H1 (cell line): ENCODE results near the gene ARHGAP35. TPM values are rescaled to one million over a fixed set of nuclear protein-coding genes. Genes with fewer than 3 reads are reported as not detected.
A peak's percentile ranks its signal among the peaks of the same experiment; 100 is the strongest.

ENCODE experiments used
- CTCF ChIA-PET: fragments of 300-600 bp; sonication (Branson Sonifier 250); formaldehyde crosslinking; loops from one replicate; lab custom pipeline; 2021; ENCODE audit not compliant: partially characterized antibody; lab: Charles Lee
- POLR2A ChIA-PET: fragments of 300-600 bp; sonication (Branson Sonifier 250); formaldehyde crosslinking; loops from one replicate; lab custom pipeline; 2021; ENCODE audit warnings: inconsistent platforms; ENCODE audit not compliant: partially characterized antibody; lab: Charles Lee
- DNase-seq, 2 experiments: peaks; one replicate each; pipeline versions ENCODE4 v3.0.0 to v3.0.0-alpha.2; 2010 to 2022; ENCODE audit warnings: low spot score in 2 of 2, low read depth in 1 of 2, mixed read lengths in 1 of 2
- FAIRE-seq: peaks from 2 replicates; lab custom pipeline; 2011; peaks lifted over from hg19 to GRCh38; lab: Jason Lieb, UNC
- H2AFZ ChIP-seq: 2 replicates; pipeline ENCODE4 v1.8.1; 2012; ENCODE audit warnings: low read length, inconsistent platforms
- H2AK5ac ChIP-seq: 2 replicates; pipeline ENCODE4 v1.6.1; 2013; ENCODE audit warnings: low read depth, low read length
- H2BK120ac ChIP-seq: replicated peaks from 2 replicates; pipeline ENCODE3; 2013; ENCODE audit warnings: low read depth, low read length, inconsistent platforms
- H2BK12ac ChIP-seq: 2 replicates; pipeline ENCODE4 v1.6.1; 2013; ENCODE audit warnings: low read depth, low read length
- H2BK15ac ChIP-seq: 2 replicates; pipeline ENCODE4 v1.6.1; 2013; ENCODE audit warnings: low read length
- H2BK20ac ChIP-seq: 2 replicates; pipeline ENCODE4 v1.6.1; 2013; ENCODE audit warnings: low read length
- H2BK5ac ChIP-seq: 2 replicates; pipeline ENCODE4 v1.6.1; 2013; ENCODE audit warnings: low read depth, low read length
- H3K14ac ChIP-seq: 2 replicates; pipeline ENCODE4 v1.6.1; 2013; ENCODE audit warnings: inconsistent platforms; ENCODE audit not compliant: insufficient read length
- H3K18ac ChIP-seq: 2 replicates; pipeline ENCODE4 v1.6.1; 2013; ENCODE audit warnings: low read length; ENCODE audit errors: extremely low read depth
- H3K23ac ChIP-seq: 2 replicates; pipeline ENCODE4 v1.6.1; 2013; ENCODE audit warnings: inconsistent platforms; ENCODE audit not compliant: insufficient read length
- H3K23me2 ChIP-seq: 2 replicates; pipeline ENCODE4 v1.6.1; 2013; ENCODE audit warnings: low read depth, low read length
- H3K27ac ChIP-seq: 2 replicates; pipeline ENCODE4 v1.6.1; 2011; ENCODE audit warnings: low read depth, low read length, inconsistent platforms
- H3K27me3 ChIP-seq, 4 experiments: replicated peaks in 1 of 4; 1 replicate in 1 of 4; 2 replicates in 3 of 4; pipeline versions ENCODE4 v1.6.1 to v1.8.1; 2011 to 2013; ENCODE audit warnings: low read length in 3 of 4, mild to moderate bottlenecking in 3 of 4, inconsistent platforms in 2 of 4, mixed read lengths in 2 of 4, moderate library complexity in 1 of 4; ENCODE audit not compliant: control insufficient read depth in 3 of 4, insufficient read depth in 3 of 4; ENCODE audit errors: extremely low read depth in 1 of 4
- H3K36me3 ChIP-seq, 4 experiments: 2 replicates each; pipeline versions ENCODE4 v1.6.1 to v1.8.1; 2011 to 2013; ENCODE audit warnings: mild to moderate bottlenecking in 4 of 4, low read length in 3 of 4, moderate library complexity in 2 of 4, control low read depth in 1 of 4, inconsistent platforms in 1 of 4; ENCODE audit not compliant: insufficient read depth in 4 of 4, control insufficient read depth in 2 of 4
- H3K4ac ChIP-seq: replicated peaks from 2 replicates; pipeline ENCODE3; 2013; ENCODE audit warnings: low read length, low read depth, mixed read lengths, inconsistent platforms; ENCODE audit not compliant: insufficient read length
- H3K4me1 ChIP-seq, 4 experiments: replicated peaks in 1 of 4; 1 replicate in 1 of 4; 2 replicates in 3 of 4; pipeline versions ENCODE4 v1.6.1 to v1.8.1; 2011 to 2013; ENCODE audit warnings: low read length in 3 of 4, inconsistent platforms in 2 of 4, mixed read lengths in 1 of 4; ENCODE audit not compliant: insufficient read depth in 4 of 4, control insufficient read depth in 3 of 4
- H3K4me2 ChIP-seq, 2 experiments: 2 replicates each; pipeline versions ENCODE4 v1.6.1 to v1.8.1; 2011 to 2013; ENCODE audit warnings: low read depth in 2 of 2, low read length in 2 of 2, control low read depth in 1 of 2, inconsistent platforms in 1 of 2, mild to moderate bottlenecking in 1 of 2; ENCODE audit not compliant: insufficient read depth in 1 of 2
- H3K4me3 ChIP-seq, 4 experiments: fragments of 200-600, 300-600 bp in 1 of 4; sonication (generic), shearing (Covaris generic), sonication (Bioruptor Twin) in 1 of 4; 2 replicates each; pipeline versions ENCODE4 v1.5.1 to v1.8.1; 2011 to 2016; ENCODE audit warnings: low read length in 4 of 4, low read depth in 3 of 4, control low read depth in 2 of 4, inconsistent platforms in 2 of 4, mild to moderate bottlenecking in 2 of 4, mixed read lengths in 1 of 4, moderate library complexity in 1 of 4; ENCODE audit not compliant: insufficient read depth in 2 of 4; ENCODE audit errors: extremely low read depth in 1 of 4
- H3K56ac ChIP-seq: replicated peaks from 2 replicates; pipeline ENCODE3; 2013; ENCODE audit warnings: low read depth, mild to moderate bottlenecking, mixed read lengths, low read length, inconsistent platforms; ENCODE audit not compliant: insufficient read length
- H3K79me1 ChIP-seq: 2 replicates; pipeline ENCODE4 v1.6.1; 2013; ENCODE audit warnings: low read depth, low read length, control low read depth
- H3K79me2 ChIP-seq, 2 experiments: 2 replicates each; pipeline versions ENCODE4 v1.6.1 to v1.8.1; 2012 to 2013; ENCODE audit warnings: low read length in 2 of 2, mild to moderate bottlenecking in 2 of 2, inconsistent platforms in 1 of 2; ENCODE audit not compliant: insufficient read depth in 2 of 2, control insufficient read depth in 1 of 2
- H3K9ac ChIP-seq, 4 experiments: replicated peaks in 1 of 4; 1 replicate in 1 of 4; 2 replicates in 3 of 4; pipeline versions ENCODE4 v1.6.1 to v1.8.1; 2011 to 2013; ENCODE audit warnings: low read depth in 3 of 4, low read length in 3 of 4, control low read depth in 2 of 4, mild to moderate bottlenecking in 2 of 4, moderate library complexity in 2 of 4, inconsistent platforms in 1 of 4; ENCODE audit errors: extremely low read depth in 1 of 4
- H3K9me3 ChIP-seq, 2 experiments: 2 replicates each; pipeline versions ENCODE4 v1.6.1 to v1.8.1; 2012 to 2013; ENCODE audit warnings: mild to moderate bottlenecking in 2 of 2, moderate library complexity in 2 of 2, control low read depth in 1 of 2, inconsistent platforms in 1 of 2, low read depth in 1 of 2, low read length in 1 of 2, mixed read lengths in 1 of 2; ENCODE audit not compliant: insufficient read depth in 2 of 2
- H4K20me1 ChIP-seq, 2 experiments: replicated peaks in 1 of 2; 2 replicates each; pipeline versions ENCODE3 to v1.8.1; 2011 to 2013; ENCODE audit warnings: inconsistent platforms in 2 of 2, low read length in 2 of 2, mild to moderate bottlenecking in 1 of 2; ENCODE audit not compliant: insufficient read depth in 2 of 2, control insufficient read depth in 1 of 2
- H4K5ac ChIP-seq: 2 replicates; pipeline ENCODE4 v1.6.1; 2013; ENCODE audit warnings: low read length, low read depth, mixed read lengths, inconsistent platforms; ENCODE audit not compliant: insufficient read length
- H4K8ac ChIP-seq: 2 replicates; pipeline ENCODE4 v1.8.0; 2013; ENCODE audit warnings: mild to moderate bottlenecking, moderate library complexity, low read length, inconsistent platforms; ENCODE audit not compliant: insufficient read depth; ENCODE audit errors: extremely low read depth
- H4K91ac ChIP-seq: replicated peaks from 2 replicates; pipeline ENCODE3; 2013; ENCODE audit warnings: low read length, mixed read lengths, inconsistent platforms; ENCODE audit not compliant: insufficient read length
- ASH2L ChIP-seq: fragments of 200-600, 300-600 bp; sonication (generic); IDR thresholded peaks from one replicate; pipeline ENCODE4 v1.7.1; 2017; ENCODE audit warnings: low read length
- HDAC2 ChIP-seq, 2 experiments: fragments of 300-600 bp in 1 of 2; sonication (generic) in 1 of 2; IDR thresholded peaks; 2 replicates each; pipeline ENCODE4 v1.6.1; 2011 to 2012; ENCODE audit warnings: low read depth in 2 of 2, low read length in 2 of 2, mild to moderate bottlenecking in 2 of 2, moderate library complexity in 2 of 2, borderline replicate concordance in 1 of 2, inconsistent platforms in 1 of 2
- RNF2 ChIP-seq: fragments of 200-900, 300-1000 bp; sonication (generic); IDR thresholded peaks from 2 replicates; pipeline ENCODE4 v1.7.1; 2016; ENCODE audit warnings: borderline replicate concordance, low read depth, mild to moderate bottlenecking, antibody characterized with exemption, low read length; ENCODE audit not compliant: poor library complexity, severe bottlenecking; ENCODE audit errors: missing control alignments
- SP1 ChIP-seq: IDR thresholded peaks from 2 replicates; pipeline ENCODE4 v1.6.1; 2011; ENCODE audit warnings: low read depth, low read length
- WGBS, 2 experiments: shearing (Covaris generic) in 1 of 2; methylation state at CpG; one replicate each; pipeline versions ENCODE4 v1.1.6 to v1.1.7; 2013 to 2015; ENCODE audit warnings: low lambda C conversion rate in 2 of 2, mixed read lengths in 2 of 2, inconsistent platforms in 1 of 2, low coverage in 1 of 2, missing lambda C conversion rate in 1 of 2; ENCODE audit not compliant: insufficient replicate concordance in 2 of 2, insufficient coverage in 1 of 2, insufficient read length in 1 of 2; ENCODE audit errors: extremely low coverage in 1 of 2, missing lambda C conversion rate in 1 of 2; 5-methylcytosine and 5-hydroxymethylcytosine counted together
- polyA plus RNA-seq, 7 experiments: library from polyadenylated mRNA; depleted of rRNA in 3 of 7; stranded (reverse) in 5 of 7; unstranded in 2 of 7; fragments of >200 nt in 5 of 7; fragments of 200-250 nt in 2 of 7; gene quantifications; 1 replicate in 5 of 7; 2 replicates in 1 of 7; 4 replicates in 1 of 7; pipeline versions ENCODE4 v1.2.1 to v1.2.3, GENCODE V29; 2011 to 2013; ENCODE audit warnings: missing spikeins in 2 of 7, mixed read lengths in 2 of 7
- total RNA-seq: library from RNA; stranded (reverse); fragmentation: NEBNext Ultra II Directional; extraction: Animal tissue kit (Norgen Biotek cat#: 25700); gene quantifications from 2 replicates; pipeline ENCODE4 v1.2.1, GENCODE V29; 2021
- TF ChIP-seq, protein P1 (sequence below): IDR thresholded peaks from 2 replicates; pipeline ENCODE4 v1.6.1; 2011; ENCODE audit warnings: low read depth, mild to moderate bottlenecking, low read length; ENCODE audit not compliant: insufficient read depth
- TF ChIP-seq, protein P2 (sequence below): IDR thresholded peaks from 2 replicates; pipeline ENCODE4 v1.6.1; 2012; ENCODE audit warnings: inconsistent platforms
- TF ChIP-seq, protein P3 (sequence below): IDR thresholded peaks from 2 replicates; pipeline ENCODE4 v1.6.1; 2012; ENCODE audit warnings: inconsistent platforms

ARHGAP35 gene
- total and polyA plus RNA-seq, 2 of the 8 experiments (the other 6 are each of a cell fraction or from before 2014, with no cell fraction given) = 29.7 to 64.5 TPM

DNA sequence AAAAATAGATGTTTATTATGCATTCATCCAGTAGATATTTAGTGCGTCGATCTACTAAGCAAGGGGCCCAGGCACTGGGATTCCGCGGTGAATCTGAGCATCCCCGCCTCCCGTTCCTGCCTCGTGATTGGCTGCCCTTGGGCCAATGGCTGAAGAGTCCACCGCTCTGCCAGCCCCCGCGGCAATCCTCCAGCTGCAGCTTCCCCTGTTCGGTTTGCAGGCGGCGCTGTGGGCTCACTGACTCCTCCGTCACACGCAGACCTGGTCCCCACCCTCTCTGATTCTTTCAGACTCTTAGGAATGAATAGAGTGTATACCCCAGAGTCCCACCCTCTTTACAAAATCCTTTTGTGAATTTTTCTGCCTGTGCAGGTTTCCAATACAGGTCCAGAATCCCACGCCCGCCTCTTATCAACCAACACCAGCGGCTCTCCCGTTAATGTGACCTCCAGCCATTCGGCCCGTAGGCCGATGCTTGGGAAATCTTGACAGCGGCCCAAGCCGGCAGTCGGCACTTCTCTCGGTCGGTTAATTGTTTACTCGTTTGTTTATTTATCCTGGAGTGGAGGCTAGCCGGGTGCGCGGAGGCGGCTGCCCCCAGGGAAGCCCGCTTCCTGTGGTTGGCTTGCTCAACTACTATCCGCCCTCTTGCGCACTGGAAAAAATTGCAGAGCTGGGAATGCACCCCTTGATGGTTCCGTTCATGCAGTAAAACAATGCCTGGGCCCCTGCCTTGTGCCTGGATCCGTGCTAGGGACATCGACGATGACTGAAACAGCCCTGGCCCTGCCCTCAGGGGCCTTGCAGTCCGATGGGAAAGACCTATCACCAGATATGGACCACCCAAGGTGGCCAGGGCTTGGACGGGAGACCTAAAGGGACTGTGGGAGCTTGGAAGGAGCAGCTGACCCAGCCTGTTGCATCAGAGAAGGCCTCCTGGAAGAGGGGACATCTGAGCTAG lies 4.5 kb upstream of the ARHGAP35 start:
- Histone ChIP-seq H4K91ac (peak overlapping the region; percentile 7), H2AFZ (no peak overlapping the region), H3K56ac (no peak overlapping the region), H3K18ac (peak overlapping the region; percentile 78; the same call in 1 of the 2 replicates), H4K5ac (peak overlapping the region; percentile 40), H4K20me1 (no peaks in the 10 kb centered on the region), H2BK5ac (peak overlapping the region; percentile 77; the same call in 1 of the 2 replicates), H3K9me3 (no peaks in the 10 kb centered on the region), H3K79me1 (no peaks in the 10 kb centered on the region), H2BK15ac (peak overlapping the region; percentile 61), H3K4me1 (peaks cover 0 to 4% (median 2%) of the 10 kb centered on the region in 4 experiments; a peak in 2 of 7 replicates), H3K27me3 (peaks cover 0 to 4% (median 2%) of the 10 kb centered on the region in 4 experiments; a peak in 2 of 7 replicates), H3K79me2 (peaks cover under 1 to 4% of the 10 kb centered on the region in 2 experiments; a peak in 3 of 4 replicates), H4K8ac (peak overlapping the region; percentile 93), H3K9ac (no peak overlapping the region), H3K23me2 (peaks cover 6% of the 10 kb centered on the region), H3K4me2 (peak overlapping the region; percentile 0 to 41; a peak in 3 of 4 replicates), H2BK120ac (peak overlapping the region; percentile 69), H3K23ac (no peak overlapping the region), H3K27ac (peak overlapping the region; percentile 34; the same call in 1 of the 2 replicates), H3K36me3 (no peaks in the 10 kb centered on the region), H3K14ac (no peak overlapping the region), H3K4ac (peak overlapping the region; percentile 89), H2BK12ac (peak overlapping the region; percentile 93), H2BK20ac (0 out of 2 replicates have a peak overlapping the region, but pooled peaks have one; percentile 80), H2AK5ac (no peak overlapping the region; the same call in 1 of the 2 replicates), H3K4me3 (peak overlapping the region in 3 of 4 experiments; percentile 3 to 37 (median 27); a peak in 3 of 8 replicates)
- WGBS, 2 experiments = 43% methylated on average over 41 of the region's 41 CpGs; no CpG with 5 or more reads in 1 of the 2 experiments
- peak; percentile 72 to 91 for DNase-seq
- ChIA-PET CTCF (interaction anchor here (0.5 to 2.6 kb wide), 14 partner anchors 10 to 163 kb away, joined by 3 to 17 read pairs (median 4); no protein-coding TSS in a partner anchor), POLR2A (interaction anchor here (0.6 to 1.4 kb wide), 7 partner anchors 10 to 257 kb away, joined by 3 to 5 read pairs (median 3); partner anchors contain the start of genes SLC1A5 and ZC3H4)
- FAIRE-seq = peak; percentile 77
- TF ChIP-seq, protein P1, sequence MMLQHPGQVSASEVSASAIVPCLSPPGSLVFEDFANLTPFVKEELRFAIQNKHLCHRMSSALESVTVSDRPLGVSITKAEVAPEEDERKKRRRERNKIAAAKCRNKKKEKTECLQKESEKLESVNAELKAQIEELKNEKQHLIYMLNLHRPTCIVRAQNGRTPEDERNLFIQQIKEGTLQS = no peak
- no peak for TF ChIP-seq RNF2
- TF ChIP-seq SP1 = 0 out of 2 replicates have a peak, but pooled peaks have one; percentile 67
- TF ChIP-seq, protein P2, sequence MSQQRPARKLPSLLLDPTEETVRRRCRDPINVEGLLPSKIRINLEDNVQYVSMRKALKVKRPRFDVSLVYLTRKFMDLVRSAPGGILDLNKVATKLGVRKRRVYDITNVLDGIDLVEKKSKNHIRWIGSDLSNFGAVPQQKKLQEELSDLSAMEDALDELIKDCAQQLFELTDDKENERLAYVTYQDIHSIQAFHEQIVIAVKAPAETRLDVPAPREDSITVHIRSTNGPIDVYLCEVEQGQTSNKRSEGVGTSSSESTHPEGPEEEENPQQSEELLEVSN = peak; percentile 84
- TF ChIP-seq, protein P3, sequence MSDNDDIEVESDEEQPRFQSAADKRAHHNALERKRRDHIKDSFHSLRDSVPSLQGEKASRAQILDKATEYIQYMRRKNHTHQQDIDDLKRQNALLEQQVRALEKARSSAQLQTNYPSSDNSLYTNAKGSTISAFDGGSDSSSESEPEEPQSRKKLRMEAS = peak; percentile 56
- TF ChIP-seq ASH2L = no peak
- 0 out of 4 replicates have a peak, but pooled peaks of 1 of the 2 experiments have one; percentile 28 for TF ChIP-seq HDAC2 (IDR thresholded peaks at IDR 0.05; ENCODE audit: borderline replicate concordance in 1 of 2, low read depth in 2 of 2, low read length in 2 of 2)
